Endodermal cell (in vitro differentiated cells): ENCODE measurements around the gene METTL13. TPM values are rescaled to one million over a fixed set of nuclear protein-coding genes. Genes with fewer than 3 reads are reported as not detected.

ENCODE experiments used
- DNase-seq: peaks from one replicate; pipeline ENCODE4 v3.0.0-alpha.2; 2017
- H3K27ac ChIP-seq: 2 replicates; pipeline ENCODE4 v1.5.1; 2013; ENCODE audit warnings: mild to moderate bottlenecking, low read depth, low read length, moderate library complexity
- H3K27me3 ChIP-seq: 2 replicates; pipeline ENCODE4 v1.6.1; 2013; ENCODE audit warnings: mild to moderate bottlenecking, low read length, moderate library complexity; ENCODE audit not compliant: insufficient read depth, control insufficient read depth, poor library complexity, severe bottlenecking
- H3K36me3 ChIP-seq: 2 replicates; pipeline ENCODE4 v1.7.0; 2013; ENCODE audit warnings: mild to moderate bottlenecking, low read length, moderate library complexity; ENCODE audit not compliant: control insufficient read depth, insufficient read depth
- H3K4me1 ChIP-seq: one replicate; pipeline ENCODE4 v1.7.0; 2013; ENCODE audit warnings: low read length; ENCODE audit not compliant: control insufficient read depth, insufficient read depth
- H3K4me3 ChIP-seq: 2 replicates; pipeline ENCODE4 v1.5.1; 2013; ENCODE audit warnings: mild to moderate bottlenecking, low read length, moderate library complexity
- H3K9ac ChIP-seq: 2 replicates; pipeline ENCODE4 v1.6.1; 2013; ENCODE audit warnings: mild to moderate bottlenecking, low read length, moderate library complexity; ENCODE audit not compliant: poor library complexity, severe bottlenecking; ENCODE audit errors: extremely low read depth
- H3K9me3 ChIP-seq: 2 replicates; pipeline ENCODE4 v1.6.1; 2013; ENCODE audit warnings: mild to moderate bottlenecking, low read length, moderate library complexity; ENCODE audit not compliant: control insufficient read depth
- H3K27ac Mint-ChIP-seq: 2 replicates; pipeline ENCODE4 v1.8.0; 2020; ENCODE audit warnings: mixed read lengths
- H3K27me3 Mint-ChIP-seq: 2 replicates; pipeline ENCODE4 v1.8.0; 2021; ENCODE audit warnings: mild to moderate bottlenecking, mixed read lengths; ENCODE audit not compliant: insufficient read depth
- H3K36me3 Mint-ChIP-seq: 2 replicates; pipeline ENCODE4 v1.8.0; 2020; ENCODE audit warnings: low read depth, mixed read lengths
- H3K4me1 Mint-ChIP-seq: 2 replicates; pipeline ENCODE4 v1.8.0; 2020; ENCODE audit warnings: mixed read lengths
- H3K4me3 Mint-ChIP-seq: 2 replicates; pipeline ENCODE4 v1.8.0; 2020; ENCODE audit warnings: mild to moderate bottlenecking, moderate library complexity, mixed read lengths
- H3K9me3 Mint-ChIP-seq: 2 replicates; pipeline ENCODE4 v1.8.0; 2020; ENCODE audit warnings: mild to moderate bottlenecking, mixed read lengths
- CTCF ChIP-seq: fragments of 200-600 bp; sonication (generic); conservative IDR thresholded peaks from 2 replicates; pipeline ENCODE4 v1.5.0; 2021; ENCODE audit warnings: antibody characterized with exemption, mild to moderate bottlenecking
- WGBS, 2 experiments: methylation state at CpG; one replicate each; pipeline versions ENCODE4 v1.1.5 to v1.1.7; 2013; ENCODE audit warnings: missing lambda C conversion rate in 2 of 2, mixed read lengths in 1 of 2; ENCODE audit not compliant: insufficient coverage in 1 of 2, insufficient read length in 1 of 2; 5-methylcytosine and 5-hydroxymethylcytosine counted together
- total RNA-seq, 2 donors: library from RNA; stranded (reverse); fragmentation: NEBNext Ultra II Directional in 1 of 2; extraction: Animal tissue kit (Norgen Biotek cat#: 25700) in 1 of 2; gene quantifications; 2 replicates in 1 of 2; 3 replicates in 1 of 2; pipeline ENCODE4 v1.2.1, GENCODE V29; 2021

Gene METTL13
- total RNA-seq, 2 donors from 2014 or later, result 32.1 to 38.5 TPM

- Histone ChIP-seq H3K4me3 (no peak overlapping the region), H3K9ac (no peak overlapping the region), H3K9me3 (no peaks in the 10 kb centered on the region), H3K36me3 (no peaks in the 10 kb centered on the region), H3K27me3 (no peaks in the 10 kb centered on the region), H3K27ac (no peak overlapping the region), H3K4me1 (no peaks in the 10 kb centered on the region)
- peaks cover 12% of the 10 kb centered on the region for H3K4me1 Mint-ChIP-seq
- DNase-seq, result no peak
- WGBS, 2 experiments, result 89 to 94% methylated on average over 2 of the region's 2 CpGs
- no peaks in the 10 kb centered on the region for H3K27me3 Mint-ChIP-seq
- H3K4me3 Mint-ChIP-seq, result no peak overlapping the region
- H3K27ac Mint-ChIP-seq, result no peak overlapping the region
- H3K9me3 Mint-ChIP-seq, result no peaks in the 10 kb centered on the region
- TF ChIP-seq CTCF, result no peak
- no peaks in the 10 kb centered on the region for H3K36me3 Mint-ChIP-seq
Measured at GRCh38 chr1:171814692-171815091, 33.2 kb downstream of the METTL13 start.

DNA sequence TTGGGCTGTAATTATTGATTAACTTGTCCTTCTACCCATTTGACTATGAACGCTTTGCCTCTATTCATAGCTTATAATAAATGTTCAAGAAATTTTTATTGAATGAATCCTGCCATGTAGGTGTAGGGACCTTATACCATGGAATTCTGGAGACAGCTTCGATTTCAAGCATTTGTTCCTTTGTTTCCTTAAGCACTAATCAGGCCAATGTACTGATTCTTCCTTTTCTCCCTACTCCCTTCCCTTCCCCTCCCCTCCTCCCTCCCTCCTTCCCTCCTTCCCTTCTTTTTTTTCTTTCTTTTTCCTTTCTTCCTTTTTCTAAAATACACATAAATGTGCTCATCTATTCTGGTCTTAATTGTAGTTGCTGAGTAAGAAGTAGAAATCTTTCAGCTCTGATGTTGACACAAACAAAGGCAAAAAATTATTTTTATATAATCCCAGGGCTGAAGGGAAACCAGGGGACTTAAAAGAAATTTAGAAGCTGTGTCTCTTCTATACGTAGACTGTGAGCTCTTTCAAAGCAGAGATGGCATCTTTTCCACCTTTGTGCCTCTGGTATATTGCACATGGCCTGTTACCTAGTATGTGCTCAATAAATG, 34.9 kb downstream of the METTL13 start:
- Mint-ChIP-seq H3K27me3 (no peaks in the 10 kb centered on the region), H3K4me3 (no peak overlapping the region), H3K4me1 (peaks cover 12% of the 10 kb centered on the region), H3K9me3 (no peaks in the 10 kb centered on the region), H3K27ac (no peak overlapping the region), H3K36me3 (no peaks in the 10 kb centered on the region)
- Histone ChIP-seq H3K36me3 (no peaks in the 10 kb centered on the region), H3K9ac (no peak overlapping the region), H3K9me3 (no peaks in the 10 kb centered on the region), H3K4me3 (no peak overlapping the region), H3K27me3 (no peaks in the 10 kb centered on the region), H3K4me1 (no peaks in the 10 kb centered on the region), H3K27ac (no peak overlapping the region)
- no peak for DNase-seq
- WGBS, 2 experiments, result 91 to 92% methylated on average over 1 to 3 of the region's 3 CpGs
- no peak for TF ChIP-seq CTCF

GRCh38 chr1:171817511-171818265, 36.2 kb downstream of the METTL13 start:
- Histone ChIP-seq H3K4me3 (no peak overlapping the region), H3K9ac (no peak overlapping the region), H3K27me3 (no peaks in the 10 kb centered on the region), H3K9me3 (no peaks in the 10 kb centered on the region), H3K27ac (no peak overlapping the region), H3K4me1 (no peaks in the 10 kb centered on the region), H3K36me3 (no peaks in the 10 kb centered on the region)
- H3K4me3 Mint-ChIP-seq, result no peak overlapping the region
- peaks cover 12% of the 10 kb centered on the region for H3K4me1 Mint-ChIP-seq
- DNase-seq, result peak; percentile 75
- no peak for TF ChIP-seq CTCF
- H3K9me3 Mint-ChIP-seq, result no peaks in the 10 kb centered on the region
- H3K27me3 Mint-ChIP-seq, result no peaks in the 10 kb centered on the region
- peak overlapping the region; percentile 85 for H3K27ac Mint-ChIP-seq
- no peaks in the 10 kb centered on the region for H3K36me3 Mint-ChIP-seq
- 0 to 22% methylated on average over 2 to 3 of the region's 3 CpGs for WGBS, 2 experiments
